ENCODE results near the gene NTN1. TPM values are rescaled to one million over a fixed set of nuclear protein-coding genes. Genes with fewer than 3 reads are reported as not detected.

NTN1 gene
- polyA plus RNA-seq, 3 donors, result 0.03 to 0.04 TPM; not detected in 1

- Histone ChIP-seq H3K27me3 (ENCODE audit: control insufficient read depth in 2 of 2, insufficient read depth in 2 of 2, low read length in 2 of 2) (no peaks in the 10 kb centered on the region), H2AFZ (ENCODE audit: insufficient read depth, low read depth, low read length, poor library complexity, severe bottlenecking) (no peak overlapping the region), H3K27ac (ENCODE audit: low read depth in 1 of 2, low read length in 2 of 2) (no peak overlapping the region), H3K4me3 (replicated peaks in 1 of 3; ENCODE audit: low read depth in 2 of 3, low read length in 3 of 3) (no peak overlapping the region), H3K9ac (ENCODE audit: insufficient read depth, low read length, poor library complexity, severe bottlenecking) (no peak overlapping the region), H3K4me1 (ENCODE audit: control insufficient read depth in 1 of 2, insufficient read depth in 2 of 2, low read length in 2 of 2) (no peaks in the 10 kb centered on the region), H4K20me1 (ENCODE audit: insufficient read depth, low read length) (no peaks in the 10 kb centered on the region), H3K9me3 (replicated peaks in 1 of 2; ENCODE audit: control insufficient read depth in 1 of 2, insufficient read depth in 1 of 2, low read length in 2 of 2) (peaks cover 14 to 15% of the 10 kb centered on the region in 2 donors), H3K4me2 (replicated peaks; ENCODE audit: extremely low read depth, low read length, poor library complexity, severe bottlenecking) (no peak overlapping the region), H3K36me3 (replicated peaks in 1 of 2; ENCODE audit: control insufficient read depth in 1 of 2, insufficient read depth in 2 of 2, low read length in 2 of 2) (no peaks in the 10 kb centered on the region), H3K79me2 (ENCODE audit: insufficient read depth, low read length) (no peaks in the 10 kb centered on the region)
- DNase-seq, result no peak
- Mint-ChIP-seq H3K27me3 (ENCODE audit: low read depth in 3 of 3) (peaks cover 0 to 3% (median 2%) of the 10 kb centered on the region in 3 donors), H3K4me3 (no peak overlapping the region), H3K36me3 (no peaks in the 10 kb centered on the region), H3K27ac (no peak overlapping the region), H3K9me3 (peaks cover 13 to 21% (median 16%) of the 10 kb centered on the region in 7 donors), H3K4me1 (no peaks in the 10 kb centered on the region)
- no peak for TF ChIP-seq CTCF (IDR thresholded peaks at IDR 0.05)
- 99% methylated on average over 8 of the region's 8 CpGs for WGBS (ENCODE audit: insufficient coverage)
- intact Hi-C loops (cut with micrococcal nuclease), result no loop called here
Observed at GRCh38 chr17:9218064-9218635, 196.8 kb downstream of the NTN1 start.

- H3K36me3 Mint-ChIP-seq, result no peaks in the 10 kb centered on the region
- intact Hi-C loops (cut with micrococcal nuclease), result no loop called here
- Histone ChIP-seq H3K27ac (ENCODE audit: low read depth in 1 of 2, low read length in 2 of 2) (no peak overlapping the region), H3K9me3 (replicated peaks in 1 of 2; ENCODE audit: control insufficient read depth in 1 of 2, insufficient read depth in 1 of 2, low read length in 2 of 2) (peaks cover 14 to 15% of the 10 kb centered on the region in 2 donors), H2AFZ (ENCODE audit: insufficient read depth, low read depth, low read length, poor library complexity, severe bottlenecking) (no peak overlapping the region), H3K79me2 (ENCODE audit: insufficient read depth, low read length) (no peaks in the 10 kb centered on the region), H3K4me3 (replicated peaks in 1 of 3; ENCODE audit: low read depth in 2 of 3, low read length in 3 of 3) (no peak overlapping the region), H3K36me3 (replicated peaks in 1 of 2; ENCODE audit: control insufficient read depth in 1 of 2, insufficient read depth in 2 of 2, low read length in 2 of 2) (no peaks in the 10 kb centered on the region), H3K9ac (ENCODE audit: insufficient read depth, low read length, poor library complexity, severe bottlenecking) (no peak overlapping the region), H3K27me3 (ENCODE audit: control insufficient read depth in 2 of 2, insufficient read depth in 2 of 2, low read length in 2 of 2) (no peaks in the 10 kb centered on the region), H4K20me1 (ENCODE audit: insufficient read depth, low read length) (no peaks in the 10 kb centered on the region), H3K4me2 (replicated peaks; ENCODE audit: extremely low read depth, low read length, poor library complexity, severe bottlenecking) (no peak overlapping the region), H3K4me1 (ENCODE audit: control insufficient read depth in 1 of 2, insufficient read depth in 2 of 2, low read length in 2 of 2) (no peaks in the 10 kb centered on the region)
- no peaks in the 10 kb centered on the region for H3K4me1 Mint-ChIP-seq
- 93% methylated on average over 7 of the region's 15 CpGs for WGBS (ENCODE audit: insufficient coverage)
- peaks cover 13 to 21% (median 16%) of the 10 kb centered on the region in 7 donors for H3K9me3 Mint-ChIP-seq
- DNase-seq, result no peak
- peaks cover 0 to 3% (median 2%) of the 10 kb centered on the region in 3 donors for H3K27me3 Mint-ChIP-seq (ENCODE audit: low read depth in 3 of 3)
- no peak overlapping the region for H3K4me3 Mint-ChIP-seq
- no peak for TF ChIP-seq CTCF (IDR thresholded peaks at IDR 0.05)
- H3K27ac Mint-ChIP-seq, result peak overlapping the region in 2 of 7 donors; percentile 5 to 27
Observed at GRCh38 chr17:9218911-9219310, 197.6 kb downstream of the NTN1 start.
